ENCODE measurements around the gene DAB1.

- TF ChIP-seq FOXA1 (IDR thresholded peaks at IDR 0.05) (no peak), ZNF384 (IDR thresholded peaks at IDR 0.05) (no peak), SP1 (IDR thresholded peaks at IDR 0.05) (no peak), ELF4 (IDR thresholded peaks at IDR 0.05) (no peak), FOXM1 (IDR thresholded peaks at IDR 0.05; ENCODE audit: borderline replicate concordance) (no peak), PKNOX1 (IDR thresholded peaks at IDR 0.05) (no peak)
These were observed 399.4 kb downstream of the DAB1 start for GRCh38 chr1:57024428-57024827.
